Breast epithelium (tissue), 4 donors: ENCODE data around the gene PIP5K1A. TPM values are rescaled to one million over a fixed set of nuclear protein-coding genes. Genes with fewer than 3 reads are reported as not detected.

Experiments
- DNase-seq, 2 donors: peaks; one replicate each; pipeline ENCODE4 v3.0.0-alpha.2; 2019; ENCODE audit warnings: low spot score in 2 of 2
- H3K27ac ChIP-seq, 2 donors: fragments of 200-600 bp; sonication (generic) in 1 of 2; one replicate each; pipeline ENCODE4 v1.5.1; 2016 to 2019; ENCODE audit warnings: mild to moderate bottlenecking in 1 of 2
- H3K27me3 ChIP-seq, 2 donors: fragments of 200-600 bp; sonication (generic) in 1 of 2; one replicate each; pipeline versions ENCODE4 v1.5.1 to v1.6.0; 2017 to 2019; ENCODE audit warnings: control low read depth in 1 of 2, mild to moderate bottlenecking in 1 of 2
- H3K36me3 ChIP-seq: fragments of 200-600 bp; one replicate; pipeline ENCODE4 v1.5.1; 2019
- H3K4me1 ChIP-seq, 2 donors: fragments of 200-600 bp; sonication (generic); one replicate each; pipeline ENCODE4 v1.5.1; 2016 to 2019; ENCODE audit warnings: control low read depth in 1 of 2
- H3K4me3 ChIP-seq, 3 donors: fragments of 200-600 bp; sonication (generic); 1 replicate in 2 of 3; 2 replicates in 1 of 3; pipeline ENCODE4 v1.5.1; 2016 to 2019; ENCODE audit warnings: mild to moderate bottlenecking in 3 of 3, moderate library complexity in 2 of 3
- H3K9me3 ChIP-seq, 2 donors: fragments of 200-600 bp; sonication (generic) in 1 of 2; one replicate each; pipeline ENCODE4 v1.5.1; 2016 to 2019; ENCODE audit warnings: control low read depth in 1 of 2
- POLR2A ChIP-seq: fragments of 450-650 bp; IDR thresholded peaks from one replicate; pipeline ENCODE4 v1.6.1; 2016; ENCODE audit warnings: antibody characterized with exemption, mild to moderate bottlenecking, moderate library complexity
- POLR2AphosphoS5 ChIP-seq, 3 donors: sonication (generic); formaldehyde crosslinking; IDR thresholded peaks; one replicate each; pipeline ENCODE4 v1.6.1; 2017; ENCODE audit warnings: antibody characterized with exemption in 3 of 3
- intact Hi-C: fragments of 100-400 bp; cut with DNase I; formaldehyde crosslinking; loops from one replicate; pipeline ENCODE4 v1.15.1; 2023; ENCODE audit warnings: low total_unique reads
- total RNA-seq, 3 donors: library from RNA; depleted of rRNA; stranded (reverse); fragments of >200 nt; gene quantifications; one replicate each; pipeline ENCODE4 v1.1.0, GENCODE V29; 2016
- TF ChIP-seq, protein P1 (sequence below), 3 donors: fragments of 450-650 bp; IDR thresholded peaks; one replicate each; pipeline ENCODE4 v1.5.1; 2016 to 2017; ENCODE audit warnings: antibody characterized with exemption in 3 of 3, mild to moderate bottlenecking in 3 of 3, moderate library complexity in 3 of 3

Gene PIP5K1A
- total RNA-seq, 3 donors from 2014 or later, result 38.1 to 87.2 (median 61.6) TPM

DNA sequence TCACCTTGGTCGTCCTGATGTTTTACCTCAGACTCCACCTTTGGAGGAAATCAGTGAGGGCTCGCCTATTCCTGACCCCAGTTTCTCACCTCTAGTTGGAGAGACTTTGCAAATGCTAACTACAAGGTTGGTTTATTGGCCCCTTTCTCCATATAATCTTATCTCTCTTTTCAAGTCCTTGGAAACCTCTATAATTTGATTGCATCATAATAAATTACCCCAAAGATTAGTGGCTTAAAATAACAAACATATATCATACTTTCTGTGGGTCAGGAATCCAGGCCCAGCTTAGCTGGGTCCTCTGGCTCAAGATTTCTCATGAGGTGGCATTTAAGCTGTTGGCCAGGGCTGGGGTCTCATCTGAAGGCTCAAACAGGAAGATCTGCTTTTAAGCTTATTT lies 44.1 kb downstream of the PIP5K1A start:
- intact Hi-C loops, result no loop called here
- DNase-seq, result no peak
- Histone ChIP-seq H3K27me3 (no peaks in the 10 kb centered on the region), H3K27ac (no peak overlapping the region), H3K36me3 (no peaks in the 10 kb centered on the region), H3K9me3 (no peaks in the 10 kb centered on the region), H3K4me1 (no peaks in the 10 kb centered on the region), H3K4me3 (no peak overlapping the region)
- TF ChIP-seq POLR2A (no peak), POLR2AphosphoS5 (IDR thresholded peaks at IDR 0.05) (no peak)
- TF ChIP-seq, protein P1, sequence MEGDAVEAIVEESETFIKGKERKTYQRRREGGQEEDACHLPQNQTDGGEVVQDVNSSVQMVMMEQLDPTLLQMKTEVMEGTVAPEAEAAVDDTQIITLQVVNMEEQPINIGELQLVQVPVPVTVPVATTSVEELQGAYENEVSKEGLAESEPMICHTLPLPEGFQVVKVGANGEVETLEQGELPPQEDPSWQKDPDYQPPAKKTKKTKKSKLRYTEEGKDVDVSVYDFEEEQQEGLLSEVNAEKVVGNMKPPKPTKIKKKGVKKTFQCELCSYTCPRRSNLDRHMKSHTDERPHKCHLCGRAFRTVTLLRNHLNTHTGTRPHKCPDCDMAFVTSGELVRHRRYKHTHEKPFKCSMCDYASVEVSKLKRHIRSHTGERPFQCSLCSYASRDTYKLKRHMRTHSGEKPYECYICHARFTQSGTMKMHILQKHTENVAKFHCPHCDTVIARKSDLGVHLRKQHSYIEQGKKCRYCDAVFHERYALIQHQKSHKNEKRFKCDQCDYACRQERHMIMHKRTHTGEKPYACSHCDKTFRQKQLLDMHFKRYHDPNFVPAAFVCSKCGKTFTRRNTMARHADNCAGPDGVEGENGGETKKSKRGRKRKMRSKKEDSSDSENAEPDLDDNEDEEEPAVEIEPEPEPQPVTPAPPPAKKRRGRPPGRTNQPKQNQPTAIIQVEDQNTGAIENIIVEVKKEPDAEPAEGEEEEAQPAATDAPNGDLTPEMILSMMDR (IDR thresholded peaks at IDR 0.05), result no peak

DNA sequence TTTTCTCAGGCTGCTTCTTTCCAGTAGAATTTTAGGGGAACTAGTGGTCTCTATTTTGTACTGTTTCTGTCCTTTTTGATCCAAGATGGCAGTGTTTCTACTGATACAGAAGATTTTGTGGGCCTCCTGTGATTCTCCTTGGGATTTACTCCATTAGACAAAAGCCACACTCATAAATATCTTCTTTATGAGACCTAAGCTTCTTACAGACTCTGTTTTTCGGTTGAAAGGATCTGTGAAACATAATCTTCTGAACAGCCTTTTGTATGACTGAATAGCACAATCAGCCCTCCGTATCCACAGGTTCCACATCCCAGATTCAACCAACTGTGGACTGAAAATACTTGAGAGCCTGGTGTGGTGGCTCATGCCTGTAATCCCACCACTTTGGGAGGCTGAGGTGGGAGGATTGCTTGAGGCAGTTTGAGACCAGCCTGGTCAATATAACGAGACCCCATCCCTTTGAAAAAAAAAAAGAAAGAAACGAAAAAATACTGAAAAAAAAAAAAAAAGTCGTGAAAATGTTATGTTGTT lies 45.4 kb downstream of the PIP5K1A start:
- TF ChIP-seq, protein P1 (IDR thresholded peaks at IDR 0.05), result no peak
- TF ChIP-seq POLR2AphosphoS5 (IDR thresholded peaks at IDR 0.05) (no peak), POLR2A (no peak)
- H3K27ac ChIP-seq, result no peak overlapping the region
- no peak for DNase-seq
- no peaks in the 10 kb centered on the region for H3K4me1 ChIP-seq
- intact Hi-C loops, result no loop called here
- no peaks in the 10 kb centered on the region for H3K36me3 ChIP-seq
- H3K4me3 ChIP-seq, result no peak overlapping the region
- H3K9me3 ChIP-seq, result no peaks in the 10 kb centered on the region
- no peaks in the 10 kb centered on the region for H3K27me3 ChIP-seq

DNA sequence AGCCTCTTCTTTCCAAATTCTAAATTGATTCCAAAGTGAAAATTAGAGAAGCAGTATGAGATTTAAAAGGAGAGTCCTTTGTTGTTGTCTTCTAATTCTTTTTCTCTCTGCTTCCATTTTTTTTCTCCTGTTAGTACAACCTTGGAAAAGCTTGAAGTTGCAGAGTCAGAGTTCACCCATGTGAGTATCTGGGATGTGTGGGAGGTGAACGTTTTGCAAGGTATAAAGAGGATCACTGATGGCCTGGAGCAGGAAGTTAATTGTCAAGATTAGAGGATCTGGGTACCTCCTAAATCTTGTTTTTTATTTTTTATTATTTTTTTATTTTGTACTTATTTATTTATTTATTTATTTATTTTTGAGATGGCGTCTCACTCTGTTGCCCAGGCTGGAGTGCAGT lies 48.4 kb downstream of the PIP5K1A start:
- Histone ChIP-seq H3K9me3 (no peaks in the 10 kb centered on the region), H3K27me3 (no peaks in the 10 kb centered on the region), H3K27ac (no peak overlapping the region), H3K4me1 (no peaks in the 10 kb centered on the region), H3K36me3 (no peaks in the 10 kb centered on the region), H3K4me3 (no peak overlapping the region)
- no peak for TF ChIP-seq POLR2AphosphoS5 (IDR thresholded peaks at IDR 0.05)
- TF ChIP-seq POLR2A, result no peak
- TF ChIP-seq, protein P1 (IDR thresholded peaks at IDR 0.05), result no peak
- intact Hi-C loops, result no loop called here
- DNase-seq, result no peak

DNA sequence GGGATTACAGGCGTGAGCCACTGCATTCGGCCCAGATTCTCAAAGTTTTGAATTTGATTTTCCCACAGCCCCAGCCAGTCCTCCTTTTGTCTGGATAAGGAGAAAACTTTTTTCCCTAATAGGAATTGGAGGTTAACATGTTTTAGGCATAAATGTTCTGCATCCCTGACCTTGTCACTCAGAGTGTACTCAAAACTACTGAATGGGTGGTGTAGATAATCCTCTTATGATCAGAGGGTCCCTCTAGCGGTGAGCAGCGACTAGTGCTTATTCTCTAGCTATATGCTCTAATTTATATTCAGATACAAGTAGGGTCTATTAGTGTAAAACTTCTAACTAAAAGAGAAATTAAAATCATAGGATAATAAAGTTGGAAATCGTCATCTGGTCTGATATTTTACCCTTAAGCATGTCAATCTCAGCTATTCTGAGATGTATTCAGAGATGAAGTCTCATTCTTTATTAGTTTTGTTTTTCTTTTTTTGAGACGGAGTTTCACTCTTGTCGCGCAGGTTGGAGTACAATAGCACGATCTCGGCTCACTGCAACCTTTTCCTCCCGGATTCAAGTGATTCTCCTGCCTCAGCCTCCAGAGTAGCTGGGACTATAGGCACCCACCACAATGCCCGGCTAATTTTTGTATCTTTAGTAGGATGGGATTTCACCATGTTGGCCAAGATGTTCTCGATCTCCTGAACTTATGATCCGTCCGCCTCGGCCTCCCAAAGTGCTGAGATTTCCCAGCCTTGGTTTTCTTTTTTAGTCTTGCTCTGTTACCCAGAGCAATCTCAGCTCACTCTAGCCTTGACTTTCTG lies 53.5 kb downstream of the PIP5K1A start:
- Histone ChIP-seq H3K4me3 (no peak overlapping the region), H3K27ac (no peak overlapping the region), H3K9me3 (no peaks in the 10 kb centered on the region), H3K4me1 (peaks cover 4 to 7% of the 10 kb centered on the region in 2 donors), H3K36me3 (no peaks in the 10 kb centered on the region), H3K27me3 (no peaks in the 10 kb centered on the region)
- peak in 1 of 2 donors; percentile 58 for DNase-seq
- no peak for TF ChIP-seq POLR2A
- TF ChIP-seq, protein P1 (IDR thresholded peaks at IDR 0.05), result peak; percentile 57 to 74 (median 69)
- intact Hi-C loops, result no loop called here
